Activated naive CD4-positive, alpha-beta T cell treated with anti-CD3 and anti-CD28 coated beads for 36 hours (primary cell): Measurements from ENCODE around the gene HSD17B8. TPM values are rescaled to one million over a fixed set of nuclear protein-coding genes. Genes with fewer than 3 reads are reported as not detected.

Experiments
- CTCF ChIA-PET: fragments of 350-600 bp; sonication (Branson Sonifier 250); formaldehyde crosslinking; loops from one replicate; lab custom pipeline; 2021; ENCODE audit warnings: antibody characterized with exemption; lab: Charles Lee
- DNase-seq: peaks from one replicate; pipeline ENCODE4 v3.0.0-alpha.2; 2020
- H3K27ac Mint-ChIP-seq: one replicate; pipeline ENCODE4 v1.8.0; 2021; ENCODE audit warnings: mild to moderate bottlenecking, mixed read lengths
- H3K27me3 Mint-ChIP-seq: one replicate; pipeline ENCODE4 v1.8.0; 2021; ENCODE audit warnings: low read depth, mixed read lengths
- H3K36me3 Mint-ChIP-seq: one replicate; pipeline ENCODE4 v1.8.0; 2021; ENCODE audit warnings: low read depth, mixed read lengths
- H3K4me1 Mint-ChIP-seq: one replicate; pipeline ENCODE4 v1.8.0; 2021; ENCODE audit warnings: low read depth, mixed read lengths
- H3K4me3 Mint-ChIP-seq: one replicate; pipeline ENCODE4 v1.8.0; 2021; ENCODE audit warnings: mild to moderate bottlenecking, moderate library complexity, mixed read lengths
- H3K9me3 Mint-ChIP-seq: one replicate; pipeline ENCODE4 v1.8.0; 2021; ENCODE audit warnings: mixed read lengths
- intact Hi-C: fragments of 100-400 bp; cut with micrococcal nuclease; formaldehyde crosslinking; loops from one replicate; pipeline ENCODE4 v1.15.1; 2023
- total RNA-seq, 2 experiments: library from RNA; stranded (reverse); gene quantifications; one replicate each; pipeline ENCODE4 v1.2.3, GENCODE V29; 2021

HSD17B8 gene
- total RNA-seq, 2 experiments from 2014 or later: 31.3 to 33.5 TPM

GRCh38 chr6:33173535-33174180 is 30.8 kb upstream of the HSD17B8 start:
- no peak overlapping the region for H3K27ac Mint-ChIP-seq
- H3K27me3 Mint-ChIP-seq: no peaks in the 10 kb centered on the region
- DNase-seq: no peak
- H3K9me3 Mint-ChIP-seq: no peaks in the 10 kb centered on the region
- no peaks in the 10 kb centered on the region for H3K4me1 Mint-ChIP-seq
- no peaks in the 10 kb centered on the region for H3K36me3 Mint-ChIP-seq
- intact Hi-C loops: no loop called here
- H3K4me3 Mint-ChIP-seq: no peak overlapping the region
- CTCF ChIA-PET: interaction anchor here (1.1 to 1.5 kb wide), 4 partner anchors 13 to 50 kb away, joined by 3 read pairs; no protein-coding TSS in a partner anchor

- Mint-ChIP-seq H3K4me3 (no peak overlapping the region), H3K36me3 (no peaks in the 10 kb centered on the region), H3K9me3 (no peaks in the 10 kb centered on the region), H3K4me1 (no peaks in the 10 kb centered on the region), H3K27me3 (no peaks in the 10 kb centered on the region), H3K27ac (no peak overlapping the region)
- no peak for DNase-seq
- CTCF ChIA-PET: interaction anchor here (0.6 to 1.5 kb wide), 2 partner anchors 25 to 170 kb away, joined by 3 to 4 read pairs; no protein-coding TSS in a partner anchor
- intact Hi-C loops: no loop called here
Measured at GRCh38 chr6:33174784-33175183, 29.7 kb upstream of the HSD17B8 start.

DNA sequence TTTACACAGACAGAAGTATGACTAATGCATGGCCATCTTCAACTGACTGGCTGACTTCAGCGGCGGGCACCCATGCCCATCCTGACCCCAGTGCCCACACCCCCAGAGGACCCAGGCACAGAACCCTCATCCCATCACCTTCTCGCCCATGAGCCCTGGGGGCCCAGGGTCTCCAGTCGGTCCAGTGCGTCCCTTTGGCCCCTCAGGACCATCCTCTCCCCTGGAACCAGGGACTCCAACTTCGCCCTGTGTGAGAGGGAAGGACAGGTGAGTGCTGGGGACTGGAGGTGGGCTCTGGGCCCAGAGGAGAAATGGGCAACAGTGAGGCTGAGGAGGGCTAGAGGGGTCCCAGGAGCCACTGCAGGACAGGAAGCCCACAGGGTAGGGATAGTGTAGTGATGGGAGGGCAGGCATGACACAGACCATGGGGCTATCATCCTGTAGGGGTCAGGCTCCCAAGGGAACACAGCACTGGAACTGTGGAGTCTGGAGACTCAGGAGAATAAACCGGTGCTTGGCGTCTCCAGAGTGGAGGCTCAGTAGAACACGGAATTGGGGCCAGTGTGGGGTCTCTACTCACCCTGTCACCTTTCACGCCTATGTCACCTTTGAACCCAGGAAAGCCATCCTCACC is 28.9 kb upstream of the HSD17B8 start:
- no peak overlapping the region for H3K27ac Mint-ChIP-seq
- intact Hi-C loops: no loop called here
- CTCF ChIA-PET: interaction anchor here (0.6 kb wide), 1 partner anchor 169 kb away, joined by 4 read pairs; no protein-coding TSS in a partner anchor

DNA sequence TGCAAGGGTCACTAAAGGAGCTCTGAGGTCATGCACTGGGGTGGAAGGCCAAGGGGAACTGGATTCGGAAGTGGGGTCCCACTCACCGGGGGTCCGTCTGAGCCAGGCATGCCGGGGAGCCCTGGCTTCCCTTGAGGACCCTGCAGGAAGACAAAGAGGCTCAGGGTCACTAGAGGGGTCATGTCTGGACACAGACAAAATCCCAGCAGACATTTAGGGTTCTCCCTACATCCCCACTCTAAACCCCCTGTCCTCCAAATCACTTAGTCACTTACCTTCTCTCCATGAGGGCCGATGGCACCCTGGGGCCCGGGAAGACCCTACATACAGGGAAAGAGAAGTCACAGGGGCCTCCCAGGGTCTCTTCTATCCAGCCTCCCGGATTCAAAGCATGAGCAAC is 27.5 kb upstream of the HSD17B8 start:
- Mint-ChIP-seq H3K4me1 (no peaks in the 10 kb centered on the region), H3K9me3 (no peaks in the 10 kb centered on the region), H3K27ac (no peak overlapping the region), H3K4me3 (no peak overlapping the region), H3K27me3 (no peaks in the 10 kb centered on the region), H3K36me3 (no peaks in the 10 kb centered on the region)
- CTCF ChIA-PET: no interaction called here
- DNase-seq: no peak
- intact Hi-C loops: no loop called here

More for the DNA sequence above, 28.9 kb upstream of the HSD17B8 start:
- Mint-ChIP-seq H3K27me3 (no peaks in the 10 kb centered on the region), H3K9me3 (no peaks in the 10 kb centered on the region), H3K4me3 (no peak overlapping the region), H3K4me1 (no peaks in the 10 kb centered on the region), H3K36me3 (no peaks in the 10 kb centered on the region)
- no peak for DNase-seq

DNA sequence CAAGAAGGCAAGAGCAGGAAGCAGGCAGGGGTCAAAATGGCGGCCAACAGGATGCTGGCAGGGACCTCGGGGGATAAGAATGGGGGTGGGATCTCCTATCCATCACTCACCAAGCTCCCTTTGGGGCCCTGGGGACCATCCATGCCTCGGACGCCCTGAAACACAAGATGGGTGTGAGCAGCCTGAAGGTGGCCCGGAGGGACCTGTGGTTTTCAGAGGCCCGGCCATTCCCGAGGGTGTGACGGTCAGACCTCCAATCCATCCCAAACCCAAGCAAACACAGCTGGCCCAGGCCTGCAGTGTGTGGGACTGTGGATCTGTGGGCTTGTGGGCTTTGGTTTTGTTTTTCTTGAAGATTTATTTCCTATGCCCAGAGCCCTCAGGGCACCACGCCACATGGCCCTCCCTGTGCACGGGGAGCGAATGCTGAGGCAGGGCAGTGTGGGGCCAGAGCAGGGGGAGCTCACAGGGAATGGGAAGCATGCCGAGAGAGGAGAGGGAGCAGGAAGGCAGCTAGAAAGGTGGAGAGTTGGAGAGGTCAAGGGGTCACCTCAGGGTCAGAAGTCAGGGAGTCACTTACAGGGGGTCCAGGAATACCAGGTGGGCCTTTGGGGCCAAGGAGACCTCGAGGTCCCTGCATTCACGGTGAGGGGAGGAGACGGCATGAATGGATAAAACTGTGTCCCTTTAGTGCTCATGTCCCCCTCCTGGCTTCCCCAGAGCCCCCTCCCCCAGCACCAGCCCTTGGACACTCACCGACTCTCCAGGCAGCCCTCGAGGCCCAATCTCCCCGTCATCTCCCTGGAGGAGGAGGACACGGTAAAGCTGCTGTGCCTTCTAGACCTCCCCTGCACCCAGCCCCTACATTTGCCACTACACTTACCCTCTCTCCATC is 26.7 kb upstream of the HSD17B8 start:
- intact Hi-C loops: no loop called here
- DNase-seq: no peak
- no peaks in the 10 kb centered on the region for H3K27me3 Mint-ChIP-seq
- CTCF ChIA-PET: no interaction called here
- peaks cover 2% of the 10 kb centered on the region for H3K36me3 Mint-ChIP-seq
- peaks cover 2% of the 10 kb centered on the region for H3K4me1 Mint-ChIP-seq
- H3K9me3 Mint-ChIP-seq: peaks cover 2% of the 10 kb centered on the region
- no peak overlapping the region for H3K4me3 Mint-ChIP-seq
- no peak overlapping the region for H3K27ac Mint-ChIP-seq

DNA sequence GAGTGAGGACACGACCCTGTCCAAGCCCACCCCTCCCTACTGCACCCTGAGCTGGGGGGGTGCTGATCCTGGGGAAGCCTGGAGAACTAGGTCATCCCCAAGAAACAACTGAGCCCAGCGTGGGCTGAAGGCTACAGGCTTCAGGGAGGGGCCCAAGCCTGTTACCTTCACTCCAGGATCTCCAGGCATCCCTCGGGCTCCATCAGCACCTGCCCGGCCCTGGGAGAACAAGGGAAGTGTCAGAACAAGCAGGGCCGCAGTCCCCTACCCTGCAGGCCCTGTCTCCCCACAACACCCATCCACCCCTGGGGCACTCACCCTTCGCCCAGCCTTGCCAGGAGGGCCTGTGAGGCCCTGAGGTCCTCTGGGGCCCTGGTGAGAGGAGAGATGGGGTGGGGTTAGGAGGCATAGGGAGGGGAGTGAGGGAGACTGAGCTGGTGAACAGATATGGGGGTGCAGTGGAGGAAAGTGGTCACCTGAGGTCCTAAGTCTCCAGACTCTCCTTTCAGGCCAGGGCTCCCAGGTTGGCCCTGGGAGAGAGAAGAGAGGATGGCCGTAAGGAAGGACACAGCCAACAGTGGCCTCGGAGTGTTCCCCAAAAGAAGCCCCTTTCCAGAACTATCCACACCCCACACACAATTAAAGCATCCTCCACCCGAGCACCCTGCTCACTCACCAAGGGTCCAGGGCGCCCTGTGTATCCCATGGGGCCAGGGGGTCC is 25.5 kb upstream of the HSD17B8 start:
- Mint-ChIP-seq H3K4me1 (peaks cover 14% of the 10 kb centered on the region), H3K9me3 (peaks cover 13% of the 10 kb centered on the region), H3K27me3 (no peaks in the 10 kb centered on the region), H3K4me3 (no peak overlapping the region), H3K36me3 (peaks cover 13% of the 10 kb centered on the region), H3K27ac (no peak overlapping the region)
- intact Hi-C loops: no loop called here
- CTCF ChIA-PET: no interaction called here
- no peak for DNase-seq

DNA sequence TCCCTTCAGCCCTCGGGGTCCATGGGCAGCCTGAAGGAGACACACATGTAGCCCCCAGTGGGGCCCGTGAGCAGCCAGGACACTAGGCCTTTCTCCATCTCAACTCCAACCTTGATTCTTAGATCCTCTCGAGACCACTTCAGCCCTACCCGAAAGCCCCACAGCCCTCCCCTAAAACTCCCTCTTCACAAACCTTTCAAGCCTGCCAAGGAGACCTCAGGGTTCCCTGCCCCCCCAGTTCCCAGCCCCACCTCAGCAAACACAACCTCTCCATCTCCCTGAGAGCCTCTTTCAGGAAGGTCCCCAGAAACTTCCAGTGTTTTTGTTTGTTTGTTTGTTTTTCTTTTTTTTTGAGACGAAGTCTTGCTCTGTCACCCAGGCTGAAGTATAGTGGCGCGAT is 23.3 kb upstream of the HSD17B8 start:
- H3K36me3 Mint-ChIP-seq: peaks cover 13% of the 10 kb centered on the region
- no peaks in the 10 kb centered on the region for H3K27me3 Mint-ChIP-seq
- peaks cover 13% of the 10 kb centered on the region for H3K9me3 Mint-ChIP-seq
- no peak overlapping the region for H3K4me3 Mint-ChIP-seq
- intact Hi-C loops: no loop called here
- H3K27ac Mint-ChIP-seq: no peak overlapping the region
- CTCF ChIA-PET: no interaction called here
- peaks cover 21% of the 10 kb centered on the region for H3K4me1 Mint-ChIP-seq
- no peak for DNase-seq

GRCh38 chr6:33183071-33183683 is 21.3 kb upstream of the HSD17B8 start:
- CTCF ChIA-PET: interaction anchor here (0.6 to 1.7 kb wide), 9 partner anchors 12 to 198 kb away, joined by 3 to 8 read pairs (median 4); partner anchors contain the start of gene RING1
- peak overlapping the region; percentile 87 for H3K27ac Mint-ChIP-seq
- H3K4me1 Mint-ChIP-seq: peaks cover 21% of the 10 kb centered on the region
- no peak overlapping the region for H3K4me3 Mint-ChIP-seq
- no peak for DNase-seq
- H3K9me3 Mint-ChIP-seq: peaks cover 13% of the 10 kb centered on the region
- H3K36me3 Mint-ChIP-seq: peaks cover 13% of the 10 kb centered on the region
- intact Hi-C loops: no loop called here
- no peaks in the 10 kb centered on the region for H3K27me3 Mint-ChIP-seq

- Mint-ChIP-seq H3K27me3 (no peaks in the 10 kb centered on the region), H3K36me3 (peaks cover 13% of the 10 kb centered on the region), H3K4me3 (no peak overlapping the region), H3K4me1 (peaks cover 21% of the 10 kb centered on the region), H3K9me3 (peaks cover 13% of the 10 kb centered on the region), H3K27ac (no peak overlapping the region)
- no peak for DNase-seq
- CTCF ChIA-PET: no interaction called here
- intact Hi-C loops: no loop called here
Measured at GRCh38 chr6:33185190-33185589, 19.3 kb upstream of the HSD17B8 start.

GRCh38 chr6:33185654-33186187 is 18.7 kb upstream of the HSD17B8 start:
- Mint-ChIP-seq H3K36me3 (peaks cover 13% of the 10 kb centered on the region), H3K4me1 (peaks cover 21% of the 10 kb centered on the region), H3K27me3 (peaks cover 1% of the 10 kb centered on the region), H3K27ac (no peak overlapping the region), H3K9me3 (peaks cover 13% of the 10 kb centered on the region), H3K4me3 (no peak overlapping the region)
- CTCF ChIA-PET: no interaction called here
- intact Hi-C loops: no loop called here
- DNase-seq: no peak

- Mint-ChIP-seq H3K36me3 (peaks cover 10% of the 10 kb centered on the region), H3K4me3 (no peak overlapping the region), H3K4me1 (peaks cover 24% of the 10 kb centered on the region), H3K27ac (no peak overlapping the region), H3K27me3 (peaks cover 9% of the 10 kb centered on the region), H3K9me3 (peaks cover 11% of the 10 kb centered on the region)
- CTCF ChIA-PET: no interaction called here
- DNase-seq: no peak
- intact Hi-C loops: no loop called here
Measured at GRCh38 chr6:33187809-33188208, 16.6 kb upstream of the HSD17B8 start.
